AG09319 (cell line): ENCODE measurements around the gene FAM117A.
"Not testable (repeated sequence)": the region's sequence is repeated elsewhere in the genome, so short reads cannot be mapped to it uniquely, and the experiment has no call there.

Source experiments
- DNase-seq: peaks from one replicate; pipeline ENCODE4 v3.0.0-alpha.2; 2010; ENCODE audit warnings: low read depth; ENCODE audit errors: extremely low read depth
- CTCF ChIP-seq: IDR thresholded peaks from 2 replicates; pipeline ENCODE4 v1.5.1; 2011; ENCODE audit warnings: low read depth, mild to moderate bottlenecking, inconsistent platforms, low read length, moderate library complexity

The FAM117A gene

GRCh38 chr17:49725452-49726130 is 38.3 kb downstream of the FAM117A start:
- no peak for TF ChIP-seq CTCF
- no peak for DNase-seq

- DNase-seq = not testable (repeated sequence)
Measured at GRCh38 chr17:49724552-49724951, 39.4 kb downstream of the FAM117A start.

GRCh38 chr17:49723423-49723822 is 40.5 kb downstream of the FAM117A start:
- TF ChIP-seq CTCF = no peak
- DNase-seq = no peak

- no peak for DNase-seq
- no peak for TF ChIP-seq CTCF
Measured at GRCh38 chr17:49722066-49722465, 41.9 kb downstream of the FAM117A start.

GRCh38 chr17:49717371-49717861 is 46.5 kb downstream of the FAM117A start:
- no peak for DNase-seq
- TF ChIP-seq CTCF = no peak

- TF ChIP-seq CTCF = no peak
- no peak for DNase-seq
Measured at GRCh38 chr17:49716668-49717364, 47.1 kb downstream of the FAM117A start.

GRCh38 chr17:49715717-49716279 is 48.1 kb downstream of the FAM117A start:
- no peak for TF ChIP-seq CTCF
- no peak for DNase-seq
